Right lung (tissue), 5 donors: ENCODE data around the gene RELT. TPM values are rescaled to one million over a fixed set of nuclear protein-coding genes. Genes with fewer than 3 reads are reported as not detected.

Experiments
- DNase-seq, 2 donors: peaks; one replicate each; pipeline ENCODE4 v3.0.0-alpha.2; 2013
- polyA plus RNA-seq, 5 donors: library from polyadenylated mRNA; unstranded; fragments of 120-200 nt; gene quantifications; one replicate each; pipeline versions ENCODE4 v1.2.1 to v1.2.3, GENCODE V29; 2013; ENCODE audit warnings: inconsistent platforms in 1 of 5, low replicate concordance in 1 of 5; ENCODE audit not compliant: insufficient read length in 5 of 5, insufficient read depth in 1 of 5

The RELT gene
- polyA plus RNA-seq, 5 donors: 2.9 to 4.8 (median 3.4) TPM

- DNase-seq: no peak
Measured at GRCh38 chr11:73374151-73374550, 2.0 kb upstream of the RELT start.

- no peak for DNase-seq
Measured at GRCh38 chr11:73375830-73376159, 404 bp upstream of the RELT start.

GRCh38 chr11:73376803-73377629, 817 bp downstream of the RELT start:
- peak; percentile 35 to 52 for DNase-seq

GRCh38 chr11:73379189-73379880, 3.1 kb downstream of the RELT start:
- DNase-seq: no peak

GRCh38 chr11:73380331-73380730, 4.1 kb downstream of the RELT start:
- DNase-seq: no peak

GRCh38 chr11:73380897-73381410, 4.8 kb downstream of the RELT start:
- no peak for DNase-seq

- DNase-seq: no peak
Measured at GRCh38 chr11:73381589-73381988, 5.4 kb downstream of the RELT start.

GRCh38 chr11:73382183-73382582, 6.0 kb downstream of the RELT start:
- no peak for DNase-seq

- DNase-seq: no peak
Measured at GRCh38 chr11:73382747-73383146, 6.5 kb downstream of the RELT start.

GRCh38 chr11:73383249-73384124, 7.3 kb downstream of the RELT start:
- DNase-seq: no peak

- no peak for DNase-seq
Measured at GRCh38 chr11:73384125-73384441, 7.9 kb downstream of the RELT start.

GRCh38 chr11:73384531-73384871, 8.3 kb downstream of the RELT start:
- DNase-seq: no peak

GRCh38 chr11:73384872-73385689, 8.9 kb downstream of the RELT start:
- DNase-seq: no peak

- no peak for DNase-seq
Measured at GRCh38 chr11:73386016-73386415, 9.8 kb downstream of the RELT start.

- no peak for DNase-seq
Measured at GRCh38 chr11:73386546-73386945, 10.3 kb downstream of the RELT start.

GRCh38 chr11:73387594-73388264, 11.5 kb downstream of the RELT start:
- no peak for DNase-seq

GRCh38 chr11:73388265-73389133, 12.3 kb downstream of the RELT start:
- no peak for DNase-seq

GRCh38 chr11:73389134-73389525, 12.9 kb downstream of the RELT start:
- no peak for DNase-seq

GRCh38 chr11:73389916-73390315, 13.7 kb downstream of the RELT start:
- DNase-seq: no peak
